Mesendoderm (in vitro differentiated cells): ENCODE results near the gene ADARB2.
"Not testable (repeated sequence)": the region's sequence is repeated elsewhere in the genome, so short reads cannot be mapped to it uniquely, and the experiment has no call there.

Source experiments
- DNase-seq: peaks from one replicate; pipeline ENCODE4 v3.0.0; 2013
- H2AK5ac ChIP-seq: 2 replicates; pipeline ENCODE4 v1.6.1; 2013; ENCODE audit warnings: low read length, inconsistent platforms
- H2BK120ac ChIP-seq: 2 replicates; pipeline ENCODE4 v1.6.1; 2013; ENCODE audit warnings: low read depth, mild to moderate bottlenecking, low read length, moderate library complexity, mixed read lengths
- H2BK15ac ChIP-seq: replicated peaks from 2 replicates; pipeline ENCODE4 v1.6.1; 2013; ENCODE audit warnings: low read depth, mild to moderate bottlenecking, moderate library complexity
- H2BK5ac ChIP-seq: 2 replicates; pipeline ENCODE4 v1.6.1; 2013; ENCODE audit warnings: low read length, inconsistent platforms
- H3K18ac ChIP-seq: 2 replicates; pipeline ENCODE4 v1.6.1; 2013; ENCODE audit warnings: mild to moderate bottlenecking, low read length, mixed read lengths
- H3K23ac ChIP-seq: one replicate; pipeline ENCODE4 v1.6.1; 2013; ENCODE audit warnings: low read length
- H3K27ac ChIP-seq: 2 replicates; pipeline ENCODE4 v1.5.1; 2013; ENCODE audit warnings: low read depth, mild to moderate bottlenecking, inconsistent platforms, low read length, moderate library complexity
- H3K27me3 ChIP-seq: 2 replicates; pipeline ENCODE4 v1.6.1; 2013; ENCODE audit warnings: low read length, control low read depth, mild to moderate bottlenecking, inconsistent platforms; ENCODE audit not compliant: insufficient read depth, poor library complexity
- H3K36me3 ChIP-seq: 2 replicates; pipeline ENCODE4 v1.6.1; 2013; ENCODE audit warnings: low read length, inconsistent platforms; ENCODE audit not compliant: control insufficient read depth, insufficient read depth
- H3K4ac ChIP-seq: one replicate; pipeline ENCODE4 v1.6.1; 2013; ENCODE audit warnings: low read depth, mild to moderate bottlenecking, low read length, moderate library complexity
- H3K4me1 ChIP-seq: 2 replicates; pipeline ENCODE4 v1.6.1; 2013; ENCODE audit warnings: low read depth, low read length, inconsistent platforms; ENCODE audit not compliant: control insufficient read depth
- H3K4me2 ChIP-seq: 2 replicates; pipeline ENCODE4 v1.6.1; 2013; ENCODE audit warnings: low read length
- H3K4me3 ChIP-seq: 2 replicates; pipeline ENCODE4 v1.5.1; 2013; ENCODE audit warnings: mild to moderate bottlenecking, low read length
- H3K56ac ChIP-seq: one replicate; pipeline ENCODE4 v1.6.1; 2013; ENCODE audit warnings: low read length
- H3K79me1 ChIP-seq: 2 replicates; pipeline ENCODE4 v1.6.1; 2013; ENCODE audit warnings: low read length, inconsistent platforms
- H3K79me2 ChIP-seq: 2 replicates; pipeline ENCODE4 v1.6.1; 2013; ENCODE audit warnings: mild to moderate bottlenecking, low read length; ENCODE audit not compliant: control insufficient read depth, insufficient read depth
- H3K9ac ChIP-seq: 2 replicates; pipeline ENCODE4 v1.6.1; 2013; ENCODE audit warnings: low read length, inconsistent platforms
- H4K5ac ChIP-seq: one replicate; pipeline ENCODE4 v1.6.1; 2013; ENCODE audit warnings: low read length
- H4K8ac ChIP-seq: one replicate; pipeline ENCODE4 v1.6.1; 2013; ENCODE audit warnings: low read depth, mild to moderate bottlenecking, control low read depth, low read length, moderate library complexity
- WGBS: extraction: QIAGEN DNeasy Blood & Tissue Kit; methylation state at CpG from one replicate; pipeline ENCODE4 v1.1.7; 2013; ENCODE audit warnings: low lambda C conversion rate, missing lambda C conversion rate; ENCODE audit not compliant: insufficient coverage; ENCODE audit errors: extremely low coverage; 5-methylcytosine and 5-hydroxymethylcytosine counted together

The ADARB2 gene

GRCh38 chr10:1617376-1618317 is 119.7 kb downstream of the ADARB2 start:
- not testable (repeated sequence) for H4K8ac ChIP-seq, H2AK5ac ChIP-seq, H3K4me1 ChIP-seq, H3K36me3 ChIP-seq, H3K4me3 ChIP-seq, H3K18ac ChIP-seq, H3K4me2 ChIP-seq, H4K5ac ChIP-seq, H2BK5ac ChIP-seq, H3K79me2 ChIP-seq, H3K27me3 ChIP-seq, H2BK120ac ChIP-seq, H3K23ac ChIP-seq, H3K56ac ChIP-seq, H3K9ac ChIP-seq, H2BK15ac ChIP-seq, H3K4ac ChIP-seq, H3K79me1 ChIP-seq
- H3K27ac ChIP-seq, result peak overlapping the region; percentile 62
- WGBS, result no CpG with 5 or more reads among the region's 13 CpGs
- DNase-seq, result peak; percentile 73

GRCh38 chr10:1616701-1617100 is 120.6 kb downstream of the ADARB2 start:
- H3K4me1 ChIP-seq, H2BK5ac ChIP-seq: not testable (repeated sequence)

GRCh38 chr10:1615186-1615954 is 122.0 kb downstream of the ADARB2 start:
- H3K27me3 ChIP-seq, result no peaks in the 10 kb centered on the region
- H3K79me2 ChIP-seq, result no peaks in the 10 kb centered on the region
- H2BK15ac ChIP-seq, result no peak overlapping the region
- H3K4me3 ChIP-seq, result no peak overlapping the region
- H3K4me1 ChIP-seq, result no peaks in the 10 kb centered on the region
- no peak overlapping the region for H3K4ac ChIP-seq
- H3K36me3 ChIP-seq, result no peaks in the 10 kb centered on the region
- no peak overlapping the region for H3K56ac ChIP-seq
- H3K4me2 ChIP-seq, result no peak overlapping the region
- no peak overlapping the region for H3K18ac ChIP-seq
- H4K5ac ChIP-seq, result no peak overlapping the region
- H3K27ac ChIP-seq, result no peak overlapping the region
- H2BK5ac ChIP-seq, result no peak overlapping the region
- H2AK5ac ChIP-seq, result no peak overlapping the region
- no peak overlapping the region for H2BK120ac ChIP-seq
- no peak overlapping the region for H3K23ac ChIP-seq
- no peaks in the 10 kb centered on the region for H3K79me1 ChIP-seq
- H4K8ac ChIP-seq, result no peak overlapping the region
- H3K9ac ChIP-seq, result no peak overlapping the region
- no CpG with 5 or more reads among the region's 12 CpGs for WGBS
- DNase-seq, result no peak

More at GRCh38 chr10:1616701-1617100, 120.6 kb downstream of the ADARB2 start:
- not testable (repeated sequence) for H3K27me3 ChIP-seq, H2AK5ac ChIP-seq, H3K4me2 ChIP-seq, H3K79me1 ChIP-seq, H3K56ac ChIP-seq, H3K4me3 ChIP-seq, H3K23ac ChIP-seq, H3K79me2 ChIP-seq, H4K5ac ChIP-seq, H3K18ac ChIP-seq, H3K9ac ChIP-seq, H2BK120ac ChIP-seq, H3K36me3 ChIP-seq, H2BK15ac ChIP-seq, H3K4ac ChIP-seq, H4K8ac ChIP-seq, H3K27ac ChIP-seq
- no CpG with 5 or more reads among the region's 9 CpGs for WGBS
- peak; percentile 86 for DNase-seq

- H3K4ac ChIP-seq, result no peak overlapping the region
- no peak overlapping the region for H3K4me3 ChIP-seq
- no peak overlapping the region for H2AK5ac ChIP-seq
- no peak overlapping the region for H3K27ac ChIP-seq
- no peak overlapping the region for H4K5ac ChIP-seq
- H3K23ac ChIP-seq, result no peak overlapping the region
- WGBS, result no CpG with 5 or more reads among the region's 9 CpGs
- no peak overlapping the region for H3K18ac ChIP-seq
- no peak overlapping the region for H3K56ac ChIP-seq
- no peak overlapping the region for H2BK120ac ChIP-seq
- H3K79me1 ChIP-seq, result no peaks in the 10 kb centered on the region
- H3K36me3 ChIP-seq, result no peaks in the 10 kb centered on the region
- H3K27me3 ChIP-seq, result no peaks in the 10 kb centered on the region
- H3K4me1 ChIP-seq, result no peaks in the 10 kb centered on the region
- no peak overlapping the region for H2BK5ac ChIP-seq
- H3K79me2 ChIP-seq, result no peaks in the 10 kb centered on the region
- no peak for DNase-seq
- no peak overlapping the region for H4K8ac ChIP-seq
- H3K4me2 ChIP-seq, result no peak overlapping the region
- no peak overlapping the region for H3K9ac ChIP-seq
- H2BK15ac ChIP-seq, result no peak overlapping the region
Measured at GRCh38 chr10:1613511-1613910, 123.8 kb downstream of the ADARB2 start.

- H2AK5ac ChIP-seq, result no peak overlapping the region
- no peak for DNase-seq
- no peak overlapping the region for H3K4me2 ChIP-seq
Measured at GRCh38 chr10:1612908-1613307, 124.4 kb downstream of the ADARB2 start.

More at GRCh38 chr10:1612908-1613307, 124.4 kb downstream of the ADARB2 start:
- Histone ChIP-seq H3K79me1 (no peaks in the 10 kb centered on the region), H2BK15ac (no peak overlapping the region), H3K27ac (no peak overlapping the region), H3K79me2 (no peaks in the 10 kb centered on the region), H3K9ac (no peak overlapping the region), H4K5ac (no peak overlapping the region), H3K36me3 (no peaks in the 10 kb centered on the region), H2BK5ac (no peak overlapping the region), H3K23ac (no peak overlapping the region), H3K4me1 (no peaks in the 10 kb centered on the region), H3K4me3 (no peak overlapping the region), H4K8ac (no peak overlapping the region), H3K27me3 (no peaks in the 10 kb centered on the region), H2BK120ac (no peak overlapping the region), H3K56ac (no peak overlapping the region), H3K4ac (no peak overlapping the region), H3K18ac (no peak overlapping the region)
- no CpG with 5 or more reads among the region's 5 CpGs for WGBS
